Activated naive CD4-positive, alpha-beta T cell (primary cell): ENCODE data around the gene EEFSEC.

Experiments used
- DNase-seq, 4 experiments: peaks; one replicate each; lab custom pipeline; 2025; lab: John Stamatoyannopoulos, UW

The EEFSEC gene

DNA sequence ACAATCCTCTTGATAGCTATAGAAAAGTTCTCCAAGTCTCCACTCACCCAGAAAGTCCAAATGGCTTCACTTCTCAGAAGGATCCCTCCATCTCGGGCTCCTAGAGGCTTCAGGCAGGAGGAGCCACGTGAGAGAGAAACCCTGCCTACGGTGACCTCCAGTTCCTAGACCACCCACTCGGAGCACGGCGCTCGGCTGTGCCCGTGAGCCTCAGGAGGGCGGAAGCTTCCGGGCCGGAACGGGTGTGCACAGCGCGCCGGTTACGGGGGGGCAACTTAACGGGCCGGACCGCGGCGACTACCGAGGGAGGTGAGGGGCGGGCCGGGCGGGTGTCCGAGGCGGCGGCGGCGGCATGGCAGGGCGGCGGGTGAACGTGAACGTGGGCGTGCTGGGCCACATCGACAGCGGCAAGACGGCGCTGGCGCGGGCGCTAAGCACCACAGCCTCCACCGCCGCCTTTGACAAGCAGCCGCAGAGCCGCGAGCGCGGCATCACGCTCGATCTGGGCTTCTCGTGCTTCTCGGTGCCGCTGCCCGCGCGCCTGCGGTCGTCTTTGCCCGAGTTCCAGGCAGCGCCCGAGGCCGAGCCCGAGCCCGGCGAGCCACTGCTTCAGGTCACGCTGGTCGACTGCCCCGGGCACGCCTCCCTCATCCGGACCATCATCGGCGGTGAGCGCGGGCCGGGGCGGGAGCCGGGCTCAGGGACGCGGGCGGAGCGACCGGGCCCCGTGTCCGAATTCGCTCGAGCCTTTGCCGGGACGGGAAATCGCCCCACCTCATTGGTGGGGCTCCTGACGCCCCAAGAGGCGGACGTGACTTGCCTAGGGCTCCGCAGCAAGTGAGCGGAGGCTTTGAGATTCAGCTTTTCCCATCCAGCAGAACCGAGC lies at the start of gene EEFSEC:
EEFSEC (plus strand) TSS at position 326 of the 886 bp plus-strand sequence; CDS start at position 353, 27 bp downstream.
- peak; percentile 73 to 80 (median 79) for DNase-seq

- DNase-seq, result no peak
Observed at GRCh38 chr3:128107834-128108233, 45.4 kb upstream of the EEFSEC start.

- DNase-seq, result no peak
Observed at GRCh38 chr3:128111147-128111546, 42.1 kb upstream of the EEFSEC start.

DNA sequence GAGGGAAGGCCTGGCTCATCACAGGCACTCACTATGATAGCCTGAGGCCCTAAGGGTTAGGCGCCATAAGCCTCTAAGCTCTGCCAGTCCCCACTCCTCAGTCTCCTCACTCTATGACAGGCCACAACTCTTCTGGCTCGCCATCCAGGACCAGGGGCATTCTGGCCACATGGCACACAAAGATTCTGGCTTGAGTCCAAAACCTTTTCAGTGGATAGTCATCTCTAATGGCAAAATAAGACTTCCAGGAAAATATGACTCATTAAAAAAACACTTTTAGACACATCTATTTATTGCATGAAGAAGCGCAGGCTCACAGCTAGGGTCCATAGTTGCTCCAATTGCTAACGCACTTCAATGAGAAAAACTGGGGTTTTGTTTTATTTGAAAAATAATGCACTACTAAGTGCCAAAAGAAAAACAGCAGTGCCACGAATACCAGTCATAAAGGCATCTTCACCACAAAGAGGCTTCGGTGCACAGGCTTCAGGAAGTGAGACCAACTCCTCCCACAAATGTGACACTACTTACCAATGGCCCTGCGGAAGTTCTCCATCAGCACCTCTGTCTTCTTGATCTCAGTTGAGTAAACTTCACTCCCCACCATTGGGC lies 40.8 kb upstream of the EEFSEC start:
- DNase-seq, result no peak

DNA sequence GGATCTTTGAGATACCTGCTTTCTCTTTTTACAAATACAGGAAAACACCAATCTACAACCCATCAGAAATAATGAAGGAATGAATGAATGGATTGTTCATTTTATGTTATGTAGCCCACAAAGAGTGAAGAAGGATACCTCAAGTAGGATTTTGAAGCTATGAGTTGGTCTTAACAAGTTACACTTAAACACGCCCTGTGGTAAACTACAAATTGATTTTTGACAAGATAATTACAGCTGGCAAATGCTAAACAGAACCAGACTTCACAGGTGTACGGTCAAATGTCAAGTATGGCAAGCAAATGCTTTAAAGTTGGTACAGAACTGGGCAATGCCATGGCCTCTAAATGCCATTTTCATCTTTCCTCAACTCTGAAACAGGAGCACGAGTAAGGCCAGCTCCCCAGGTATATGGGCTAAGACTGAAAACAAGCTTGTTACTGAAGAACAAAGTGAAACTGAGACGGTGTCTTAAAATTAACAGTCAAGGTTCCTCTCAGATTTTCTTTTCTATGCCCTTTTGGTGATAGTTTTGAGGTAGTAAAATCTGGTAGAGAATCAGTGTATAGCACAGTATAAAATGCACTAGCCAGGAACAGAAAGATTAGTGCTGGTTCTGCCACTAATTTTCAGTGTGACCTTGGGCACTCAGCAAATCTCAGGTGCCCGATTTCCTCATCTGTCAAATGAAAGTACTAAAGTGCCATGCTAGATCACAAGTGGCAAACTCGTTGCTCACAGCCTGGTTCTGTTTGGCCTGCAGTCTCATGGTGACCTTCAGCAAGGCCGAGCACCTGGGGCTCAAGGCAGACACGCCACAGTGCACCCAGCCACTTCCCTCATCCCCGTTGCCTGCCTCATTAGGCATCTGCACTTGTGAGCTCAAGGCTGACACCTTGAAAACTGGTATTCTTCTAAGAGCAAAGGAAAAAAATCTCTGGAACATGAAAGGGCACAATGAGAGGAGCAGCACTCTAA lies 39.2 kb upstream of the EEFSEC start:
- no peak for DNase-seq

GRCh38 chr3:128122013-128122412 lies 31.3 kb upstream of the EEFSEC start:
- DNase-seq, result no peak

- peak in 1 of 4 experiments; percentile 31 for DNase-seq
Observed at GRCh38 chr3:128123156-128123537, 30.1 kb upstream of the EEFSEC start.

- peak; percentile 86 to 91 (median 89) for DNase-seq
Observed at GRCh38 chr3:128123538-128124368, 29.5 kb upstream of the EEFSEC start, which contains the start of gene RUVBL1. RUVBL1 (minus strand) TSS chr3:128123812; CDS start chr3:128123724, 88 bp downstream.

DNA sequence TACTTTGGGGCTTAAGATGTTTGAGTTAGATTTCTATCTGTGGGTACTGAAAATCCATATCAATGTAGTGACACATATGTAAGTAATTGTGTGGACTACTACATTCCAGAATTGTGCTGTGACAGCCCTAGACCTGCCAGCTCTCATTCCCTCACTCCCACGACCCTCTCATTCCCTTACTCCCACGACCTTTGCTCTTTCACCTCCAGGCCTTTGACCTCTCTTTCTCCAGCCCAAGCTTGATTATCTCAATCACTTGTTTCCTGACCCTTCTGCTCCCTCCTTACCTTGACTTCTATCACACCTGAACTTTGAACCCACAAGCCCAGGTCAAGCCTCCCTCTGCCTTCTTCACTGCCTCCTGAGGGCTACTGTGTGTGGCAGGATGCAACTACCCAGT lies 26.0 kb upstream of the EEFSEC start:
- DNase-seq, result no peak

- no peak for DNase-seq
Observed at GRCh38 chr3:128128251-128128650, 25.0 kb upstream of the EEFSEC start.

GRCh38 chr3:128131897-128132646 lies 21.2 kb upstream of the EEFSEC start:
- DNase-seq, result no peak

- DNase-seq, result peak in 2 of 4 experiments; percentile 7 to 14
Observed at GRCh38 chr3:128133273-128133883, 19.9 kb upstream of the EEFSEC start.

DNA sequence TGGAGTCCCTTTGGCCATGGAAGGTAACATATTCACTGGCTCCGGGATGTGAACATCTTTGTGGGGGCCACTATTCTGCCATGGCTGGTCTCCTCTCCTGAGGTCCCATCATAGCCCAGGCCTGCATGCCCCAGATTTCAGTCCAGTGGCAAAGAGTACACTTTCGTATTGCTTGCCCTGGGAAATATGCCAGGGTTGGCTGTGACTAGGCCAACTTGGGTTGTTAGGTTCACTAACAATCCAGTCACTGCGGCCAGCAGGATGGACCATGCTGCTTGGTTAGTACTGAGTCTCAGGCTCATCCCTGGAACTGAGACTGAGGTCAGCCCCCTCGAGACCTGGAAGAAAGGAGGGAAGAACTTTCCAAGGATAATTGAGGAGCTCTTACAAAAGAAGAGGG lies 9.8 kb upstream of the EEFSEC start:
- no peak for DNase-seq

- no peak for DNase-seq
Observed at GRCh38 chr3:128144512-128145187, 8.6 kb upstream of the EEFSEC start.

DNA sequence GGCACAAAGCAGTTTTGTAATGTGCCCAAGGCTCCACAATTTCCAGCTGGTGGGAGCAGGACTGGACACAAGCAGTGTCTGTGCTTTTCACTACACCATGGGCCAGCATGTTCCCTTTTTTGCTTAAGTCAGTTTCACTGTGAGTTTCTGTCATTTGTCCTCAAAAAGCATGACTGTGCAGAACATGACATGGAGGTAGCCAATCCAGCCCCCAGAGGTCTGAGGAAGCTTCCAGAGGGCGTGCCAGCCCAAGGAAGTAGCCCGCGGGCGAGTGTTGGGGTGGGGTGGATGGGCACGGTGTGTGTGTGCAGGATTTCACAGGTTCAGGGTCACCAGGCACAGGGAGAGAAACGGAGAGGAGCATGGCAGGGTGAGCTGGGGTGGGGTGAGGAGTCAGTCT lies 8.0 kb upstream of the EEFSEC start:
- no peak for DNase-seq

- DNase-seq, result no peak
Observed at GRCh38 chr3:128146201-128146600, 7.1 kb upstream of the EEFSEC start.

DNA sequence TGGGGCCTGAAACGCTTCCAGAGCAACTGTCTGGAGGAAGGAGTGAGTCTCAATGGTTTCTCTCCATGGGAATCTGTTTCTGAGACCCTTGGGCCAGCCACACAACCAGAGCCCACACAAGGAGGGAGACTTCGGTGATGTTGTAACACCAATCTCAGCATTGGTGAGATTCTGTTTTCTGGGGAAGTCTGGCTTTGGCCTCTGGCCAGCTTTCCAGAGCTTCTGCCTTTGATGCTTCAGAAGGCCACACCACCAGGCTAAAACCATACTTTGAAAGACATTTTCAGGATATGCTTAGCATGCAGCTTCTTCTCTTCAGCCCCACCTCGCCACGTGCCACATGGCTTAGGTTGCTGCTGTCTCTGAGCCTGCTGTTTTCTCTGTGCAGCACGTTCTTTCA lies 3.6 kb upstream of the EEFSEC start:
- no peak for DNase-seq

- DNase-seq, result no peak
Observed at GRCh38 chr3:128151758-128152274, 1.5 kb upstream of the EEFSEC start.
